Loucy (cell line): Measurements from ENCODE around the gene NR2C2.

Experiments used
- H2AFZ ChIP-seq: fragments of 200-600 bp; sonication (generic); 2 replicates; pipeline ENCODE4 v1.6.0; 2016; ENCODE audit warnings: antibody characterized with exemption, mild to moderate bottlenecking, low read length, moderate library complexity
- H3F3A ChIP-seq: fragments of 200-600 bp; 2 replicates; pipeline ENCODE4 v1.6.0; 2016; ENCODE audit warnings: antibody characterized with exemption, low read depth, mild to moderate bottlenecking
- H3K27me3 ChIP-seq: fragments of 200-600 bp; sonication (generic); 2 replicates; pipeline ENCODE4 v1.6.1; 2014; ENCODE audit warnings: low read length, mild to moderate bottlenecking; ENCODE audit not compliant: insufficient read depth, poor library complexity, severe bottlenecking
- H3K36me3 ChIP-seq: fragments of 200-600 bp; sonication (generic); 2 replicates; pipeline ENCODE4 v1.6.1; 2016; ENCODE audit warnings: low read length; ENCODE audit not compliant: insufficient read depth
- H3K4me1 ChIP-seq: fragments of 200-600 bp; sonication (generic); 2 replicates; pipeline ENCODE4 v1.5.1; 2014; ENCODE audit warnings: low read length, mild to moderate bottlenecking; ENCODE audit not compliant: insufficient read depth, poor library complexity, severe bottlenecking
- H3K4me2 ChIP-seq: fragments of 200-600 bp; sonication (generic); 2 replicates; pipeline ENCODE4 v1.6.0; 2014; ENCODE audit warnings: antibody characterized with exemption, low read length, low read depth, mild to moderate bottlenecking; ENCODE audit not compliant: poor library complexity, severe bottlenecking
- H3K4me3 ChIP-seq: fragments of 200-600 bp; sonication (generic); 2 replicates; pipeline ENCODE4 v1.5.1; 2014; ENCODE audit warnings: low read length, mild to moderate bottlenecking, mixed read lengths; ENCODE audit not compliant: poor library complexity, severe bottlenecking
- H3K79me2 ChIP-seq: fragments of 200-600 bp; sonication (generic); 2 replicates; pipeline ENCODE4 v1.6.1; 2014; ENCODE audit warnings: low read length; ENCODE audit not compliant: insufficient read depth
- H3K9ac ChIP-seq: fragments of 200-600 bp; sonication (generic); 2 replicates; pipeline ENCODE4 v1.6.0; 2014; ENCODE audit warnings: mild to moderate bottlenecking, low read depth, low read length, moderate library complexity; ENCODE audit not compliant: poor library complexity, severe bottlenecking
- H3K9me2 ChIP-seq: fragments of 200-600 bp; sonication (generic); replicated peaks from 2 replicates; pipeline ENCODE4 v1.6.1; 2016; ENCODE audit warnings: low read depth, low read length, mixed read lengths
- H3K9me3 ChIP-seq: fragments of 200-600 bp; sonication (generic); 2 replicates; pipeline ENCODE4 v1.6.1; 2014; ENCODE audit warnings: mild to moderate bottlenecking, antibody characterized with exemption, low read length, low read depth; ENCODE audit not compliant: insufficient read depth
- H4K20me1 ChIP-seq: fragments of 200-600 bp; sonication (generic); 2 replicates; pipeline ENCODE4 v1.6.0; 2014; ENCODE audit warnings: antibody characterized with exemption, low read length, mild to moderate bottlenecking; ENCODE audit not compliant: insufficient read depth, poor library complexity, severe bottlenecking
- EZH2phosphoT487 ChIP-seq: fragments of 200-600 bp; IDR thresholded peaks from 2 replicates; pipeline ENCODE4 v1.6.1; 2018; ENCODE audit warnings: antibody characterized with exemption, mild to moderate bottlenecking, moderate library complexity, borderline replicate concordance
- TF ChIP-seq, protein P1 (sequence below): fragments of 200-600 bp; sonication (generic); conservative IDR thresholded peaks from 2 replicates; pipeline ENCODE4 v1.5.1; 2014; ENCODE audit warnings: mild to moderate bottlenecking, antibody characterized with exemption, low read length

NR2C2 gene

DNA sequence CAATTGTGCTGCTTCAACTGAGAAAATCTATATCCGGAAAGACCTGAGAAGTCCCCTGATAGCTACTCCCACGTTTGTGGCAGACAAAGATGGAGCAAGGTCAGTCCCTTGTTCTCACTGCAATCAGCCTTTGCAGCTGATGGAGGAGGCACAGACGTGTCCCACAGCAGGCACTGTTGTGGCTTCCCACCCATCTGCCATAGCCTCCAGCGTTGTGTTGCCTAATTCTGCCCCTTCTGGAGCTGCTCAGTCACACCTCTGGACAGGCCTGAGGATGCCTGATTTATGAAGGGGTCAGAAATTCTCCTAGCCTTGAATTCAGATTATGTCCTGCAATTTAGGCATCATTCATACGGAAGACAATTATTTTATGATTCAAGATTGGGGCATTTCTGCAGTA lies 75.9 kb downstream of the NR2C2 start:
- H3K9ac ChIP-seq = no peak overlapping the region
- no peak overlapping the region for H3K4me2 ChIP-seq
- no peaks in the 10 kb centered on the region for H3K9me3 ChIP-seq
- TF ChIP-seq EZH2phosphoT487 = no peak
- TF ChIP-seq, protein P1, sequence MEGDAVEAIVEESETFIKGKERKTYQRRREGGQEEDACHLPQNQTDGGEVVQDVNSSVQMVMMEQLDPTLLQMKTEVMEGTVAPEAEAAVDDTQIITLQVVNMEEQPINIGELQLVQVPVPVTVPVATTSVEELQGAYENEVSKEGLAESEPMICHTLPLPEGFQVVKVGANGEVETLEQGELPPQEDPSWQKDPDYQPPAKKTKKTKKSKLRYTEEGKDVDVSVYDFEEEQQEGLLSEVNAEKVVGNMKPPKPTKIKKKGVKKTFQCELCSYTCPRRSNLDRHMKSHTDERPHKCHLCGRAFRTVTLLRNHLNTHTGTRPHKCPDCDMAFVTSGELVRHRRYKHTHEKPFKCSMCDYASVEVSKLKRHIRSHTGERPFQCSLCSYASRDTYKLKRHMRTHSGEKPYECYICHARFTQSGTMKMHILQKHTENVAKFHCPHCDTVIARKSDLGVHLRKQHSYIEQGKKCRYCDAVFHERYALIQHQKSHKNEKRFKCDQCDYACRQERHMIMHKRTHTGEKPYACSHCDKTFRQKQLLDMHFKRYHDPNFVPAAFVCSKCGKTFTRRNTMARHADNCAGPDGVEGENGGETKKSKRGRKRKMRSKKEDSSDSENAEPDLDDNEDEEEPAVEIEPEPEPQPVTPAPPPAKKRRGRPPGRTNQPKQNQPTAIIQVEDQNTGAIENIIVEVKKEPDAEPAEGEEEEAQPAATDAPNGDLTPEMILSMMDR = no peak
- H3K9me2 ChIP-seq = no peaks in the 10 kb centered on the region
- H3K79me2 ChIP-seq = no peaks in the 10 kb centered on the region
- H3K4me3 ChIP-seq = no peak overlapping the region
- no peak overlapping the region for H2AFZ ChIP-seq
- peaks cover 90% of the 10 kb centered on the region for H3K36me3 ChIP-seq
- no peaks in the 10 kb centered on the region for H3F3A ChIP-seq
- no peaks in the 10 kb centered on the region for H3K27me3 ChIP-seq
- no peaks in the 10 kb centered on the region for H3K4me1 ChIP-seq
- no peaks in the 10 kb centered on the region for H4K20me1 ChIP-seq

DNA sequence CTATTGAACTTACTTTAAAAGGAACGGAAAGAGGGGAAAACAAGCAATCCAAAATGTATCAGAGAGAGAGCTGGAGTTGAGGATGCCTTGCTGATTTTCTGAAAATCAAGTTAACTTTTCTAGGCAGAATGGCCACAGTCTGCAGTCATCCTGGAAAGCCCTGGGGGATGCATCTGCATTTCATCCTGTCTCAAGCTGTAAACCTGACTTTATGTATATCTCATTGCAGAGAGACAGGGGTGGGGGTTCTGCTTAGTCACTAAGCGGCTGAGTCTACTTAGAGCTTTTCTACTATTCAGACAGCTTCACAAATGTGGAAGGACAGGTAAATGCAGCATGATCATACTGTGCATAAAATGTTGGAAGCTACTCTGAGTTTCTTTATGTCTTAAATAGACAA lies 76.3 kb downstream of the NR2C2 start:
- Histone ChIP-seq H3K27me3 (no peaks in the 10 kb centered on the region), H3F3A (no peaks in the 10 kb centered on the region), H3K9me3 (no peaks in the 10 kb centered on the region), H3K4me3 (no peak overlapping the region), H3K9me2 (no peaks in the 10 kb centered on the region), H3K4me2 (no peak overlapping the region), H3K36me3 (peaks cover 91% of the 10 kb centered on the region), H3K9ac (no peak overlapping the region), H3K79me2 (no peaks in the 10 kb centered on the region), H3K4me1 (no peaks in the 10 kb centered on the region), H2AFZ (no peak overlapping the region), H4K20me1 (no peaks in the 10 kb centered on the region)
- TF ChIP-seq EZH2phosphoT487 = no peak
- TF ChIP-seq, protein P1 = no peak

DNA sequence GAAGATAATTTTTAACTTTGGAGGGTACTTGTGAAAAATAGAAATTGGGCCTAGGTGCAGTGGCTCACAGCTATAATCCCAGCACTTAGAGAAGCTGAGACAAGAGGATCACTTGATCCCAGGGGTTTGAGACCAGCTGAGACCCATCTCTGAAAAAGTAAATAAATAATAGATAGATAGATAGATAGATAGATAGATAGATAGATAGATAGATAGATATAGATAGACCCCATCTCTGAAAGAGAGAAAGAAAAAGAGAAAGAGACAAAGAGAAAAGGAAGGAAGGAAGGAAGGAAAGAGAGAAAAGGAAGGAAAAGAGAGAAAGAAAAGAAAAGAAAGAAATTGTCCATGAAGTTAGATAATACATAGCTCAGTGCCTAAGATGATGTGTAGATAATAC lies 82.2 kb downstream of the NR2C2 start:
- Histone ChIP-seq H3K79me2 (no peaks in the 10 kb centered on the region), H4K20me1 (no peaks in the 10 kb centered on the region), H3F3A (no peaks in the 10 kb centered on the region), H3K9ac (no peak overlapping the region), H3K36me3 (peaks cover 94% of the 10 kb centered on the region; the same call in 1 of the 2 replicates), H3K27me3 (no peaks in the 10 kb centered on the region), H3K4me1 (no peaks in the 10 kb centered on the region), H3K4me2 (no peak overlapping the region), H3K9me2 (no peaks in the 10 kb centered on the region), H3K9me3 (no peaks in the 10 kb centered on the region), H3K4me3 (no peak overlapping the region), H2AFZ (no peak overlapping the region)
- TF ChIP-seq EZH2phosphoT487 = no peak
- TF ChIP-seq, protein P1 = no peak
